GM12875 (cell line): Measurements from ENCODE around the gene PKMYT1.
A peak's percentile ranks its signal among the peaks of the same experiment; 100 is the strongest.

Source experiments
- H3K4me3 ChIP-seq: one replicate; pipeline ENCODE4 v1.5.1; 2011; ENCODE audit warnings: low read depth, low read length, control low read depth
- CTCF ChIP-seq: IDR thresholded peaks from 2 replicates; pipeline ENCODE4 v1.5.1; 2011; ENCODE audit warnings: low read depth, mild to moderate bottlenecking, control low read depth, inconsistent platforms, low read length, moderate library complexity, borderline replicate concordance; ENCODE audit not compliant: insufficient read depth

Gene PKMYT1

GRCh38 chr16:2980227-2981176 is at the start of gene PKMYT1:
PKMYT1 (minus strand) TSS chr16:2980446; CDS start chr16:2979657, 789 bp downstream.
- no peak for TF ChIP-seq CTCF

GRCh38 chr16:3029491-3030221 is 49.4 kb upstream of the PKMYT1 start:
- H3K4me3 ChIP-seq: no peak overlapping the region
- no peak for TF ChIP-seq CTCF

More at GRCh38 chr16:2980227-2981176, at the start of gene PKMYT1:
- peak within 1 kb of the TSS; percentile 93 for H3K4me3 ChIP-seq

- no peak for TF ChIP-seq CTCF
- H3K4me3 ChIP-seq: no peak overlapping the region
These were observed 48.6 kb upstream of the PKMYT1 start for GRCh38 chr16:3028716-3029319.

- H3K4me3 ChIP-seq: no peak overlapping the region
- TF ChIP-seq CTCF: peak; percentile 95
These were observed 47.9 kb upstream of the PKMYT1 start for GRCh38 chr16:3027983-3028715.

- TF ChIP-seq CTCF: no peak
- no peak overlapping the region for H3K4me3 ChIP-seq
These were observed 47.2 kb upstream of the PKMYT1 start for GRCh38 chr16:3027489-3027795.

GRCh38 chr16:3026609-3027488 is 46.6 kb upstream of the PKMYT1 start:
- no peak overlapping the region for H3K4me3 ChIP-seq
- no peak for TF ChIP-seq CTCF
